A673 (cell line): ENCODE measurements around the gene PDGFB.

Experiments
- CTCF ChIP-seq: fragments of 300-800, 200-600 bp; sonication (generic); conservative IDR thresholded peaks from 2 replicates; pipeline ENCODE4 v1.5.1; 2017; ENCODE audit warnings: low read depth, mild to moderate bottlenecking, antibody characterized with exemption, low read length, moderate library complexity, mixed read lengths
- EZH2 ChIP-seq: fragments of 200-600 bp; sonication (generic); IDR thresholded peaks from 2 replicates; pipeline ENCODE4 v1.6.1; 2017; ENCODE audit warnings: borderline replicate concordance, low read depth, mild to moderate bottlenecking, mixed read lengths, antibody characterized with exemption, low read length; ENCODE audit not compliant: poor library complexity, severe bottlenecking

- no peak for TF ChIP-seq CTCF
- TF ChIP-seq EZH2: no peak
Measured at GRCh38 chr22:39209756-39210155, 35.0 kb downstream of the PDGFB start.
